Uterus (tissue), 2 donors: ENCODE data around the gene CSNK2A2.

Source experiments
- CTCF ChIP-seq, 4 experiments: fragments of 200-600 bp in 2 of 4; fragments of 450-650 bp in 2 of 4; sonication (generic) in 2 of 4; IDR thresholded peaks; one replicate each; pipeline ENCODE4 v1.5.1; 2016 to 2019; ENCODE audit warnings: antibody characterized with exemption in 4 of 4, mild to moderate bottlenecking in 2 of 4, moderate library complexity in 1 of 4
- POLR2A ChIP-seq, 2 donors: fragments of 450-650 bp; IDR thresholded peaks; one replicate each; pipeline ENCODE4 v1.6.1; 2016; ENCODE audit warnings: antibody characterized with exemption in 2 of 2, mild to moderate bottlenecking in 1 of 2, moderate library complexity in 1 of 2

GRCh38 chr16:58225965-58226602, 28.2 kb upstream of the CSNK2A2 start:
- TF ChIP-seq POLR2A (IDR thresholded peaks at IDR 0.05): no peak
- no peak for TF ChIP-seq CTCF (IDR thresholded peaks at IDR 0.05)
